Natural killer cell treated with Interleukin-12 subunit alpha and Interleukin-12 subunit beta and Interleukin-15 and Interleukin-18, amount 100 ng/mL, for 72 hours (primary cell): ENCODE results near the gene PDE7B. TPM values are rescaled to one million over a fixed set of nuclear protein-coding genes. Genes with fewer than 3 reads are reported as not detected.

ENCODE experiments used
- ATAC-seq, 2 donors: fragments of 150-1000 bp; cut with Tn5 transposase in 1 of 2; sonication (Bioruptor Pico), chemical (Tn5 transposase) in 1 of 2; 2 replicates each; pipeline ENCODE4 v1.10.0; 2021
- DNase-seq: peaks from one replicate; pipeline ENCODE4 v3.0.0; 2022; ENCODE audit warnings: low spot score
- H3K27ac Mint-ChIP-seq, 2 donors: 1 replicate in 1 of 2; 2 replicates in 1 of 2; pipeline ENCODE4 v1.8.0; 2022; ENCODE audit warnings: mixed read lengths in 2 of 2, mild to moderate bottlenecking in 1 of 2, moderate library complexity in 1 of 2
- H3K27me3 Mint-ChIP-seq, 2 donors: 1 replicate in 1 of 2; 2 replicates in 1 of 2; pipeline ENCODE4 v1.8.0; 2022; ENCODE audit warnings: mixed read lengths in 2 of 2
- H3K36me3 Mint-ChIP-seq: one replicate; pipeline ENCODE4 v1.8.0; 2022; ENCODE audit warnings: mixed read lengths
- H3K4me1 Mint-ChIP-seq, 2 donors: 1 replicate in 1 of 2; 2 replicates in 1 of 2; pipeline ENCODE4 v1.8.0; 2022; ENCODE audit warnings: low read depth in 2 of 2, mixed read lengths in 2 of 2, mild to moderate bottlenecking in 1 of 2
- H3K4me3 Mint-ChIP-seq: one replicate; pipeline ENCODE4 v1.8.0; 2022; ENCODE audit warnings: mixed read lengths
- H3K9me3 Mint-ChIP-seq: 2 replicates; pipeline ENCODE4 v1.8.0; 2022; ENCODE audit warnings: mixed read lengths
- total RNA-seq, 2 donors: library from RNA; stranded (reverse); gene quantifications; one replicate each; pipeline ENCODE4 v1.2.3, GENCODE V29; 2022

Gene PDE7B
- total RNA-seq, 2 donors from 2014 or later, result 0.14 TPM; not detected in 1

DNA sequence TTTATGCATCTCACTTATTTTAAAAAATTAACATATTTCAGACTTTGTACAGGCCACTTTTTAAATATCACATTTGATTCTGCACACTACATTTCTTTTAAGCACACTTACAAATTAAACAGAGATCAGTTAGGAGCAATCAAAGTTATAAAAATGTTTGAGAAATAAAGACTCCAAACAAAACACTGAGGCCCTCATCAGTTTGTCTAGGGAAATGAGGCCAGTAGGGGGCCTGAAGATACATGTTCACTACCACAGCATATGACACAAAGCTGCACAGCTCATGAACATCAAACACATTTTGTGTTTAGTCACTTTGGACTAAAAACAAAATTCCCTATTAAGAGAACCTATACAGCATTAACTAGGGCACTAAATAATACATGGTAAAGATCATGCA, 180.5 kb downstream of the PDE7B start:
- H3K9me3 Mint-ChIP-seq, result no peaks in the 10 kb centered on the region
- no peaks in the 10 kb centered on the region for H3K4me1 Mint-ChIP-seq
- no peak overlapping the region for H3K4me3 Mint-ChIP-seq
- H3K27ac Mint-ChIP-seq, result no peak overlapping the region
- peaks cover 6 to 11% of the 10 kb centered on the region in 2 donors for H3K27me3 Mint-ChIP-seq
- no peaks in the 10 kb centered on the region for H3K36me3 Mint-ChIP-seq
- ATAC-seq, result no peak
- DNase-seq, result no peak

DNA sequence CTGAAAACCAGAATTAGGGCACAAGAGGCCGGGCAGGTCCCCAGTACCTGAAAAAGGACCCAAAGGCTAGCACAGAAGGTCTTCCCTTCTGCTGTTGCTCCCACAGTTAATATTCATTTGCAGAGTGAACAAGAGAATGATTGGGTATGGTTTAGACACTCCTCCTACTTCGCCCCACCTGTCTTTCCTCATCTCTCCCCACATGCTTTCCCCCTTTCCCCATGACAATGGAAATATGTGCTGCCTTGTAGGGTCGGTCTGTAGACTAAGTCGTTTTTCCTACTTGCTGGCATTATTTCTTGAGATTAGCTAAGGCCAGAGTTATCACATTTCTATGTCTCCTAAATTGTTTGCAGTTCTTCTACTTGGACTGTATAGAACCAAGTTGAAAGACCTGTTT, 181.9 kb downstream of the PDE7B start:
- H3K27me3 Mint-ChIP-seq, result peaks cover 6 to 21% of the 10 kb centered on the region in 2 donors
- ATAC-seq (no peak), DNase-seq (no peak)
- no peaks in the 10 kb centered on the region for H3K9me3 Mint-ChIP-seq
- H3K27ac Mint-ChIP-seq, result no peak overlapping the region
- H3K36me3 Mint-ChIP-seq, result no peaks in the 10 kb centered on the region
- H3K4me3 Mint-ChIP-seq, result no peak overlapping the region
- peaks cover 0 to 5% of the 10 kb centered on the region in 2 donors for H3K4me1 Mint-ChIP-seq

- H3K36me3 Mint-ChIP-seq, result no peaks in the 10 kb centered on the region
- peaks cover 6 to 21% of the 10 kb centered on the region in 2 donors for H3K27me3 Mint-ChIP-seq
- peaks cover 0 to 5% of the 10 kb centered on the region in 2 donors for H3K4me1 Mint-ChIP-seq
- DNase-seq, result no peak
- no peak for ATAC-seq
- no peak overlapping the region for H3K4me3 Mint-ChIP-seq
- H3K9me3 Mint-ChIP-seq, result no peaks in the 10 kb centered on the region
- no peak overlapping the region for H3K27ac Mint-ChIP-seq
Observed at GRCh38 chr6:136034422-136034821, 182.9 kb downstream of the PDE7B start.

DNA sequence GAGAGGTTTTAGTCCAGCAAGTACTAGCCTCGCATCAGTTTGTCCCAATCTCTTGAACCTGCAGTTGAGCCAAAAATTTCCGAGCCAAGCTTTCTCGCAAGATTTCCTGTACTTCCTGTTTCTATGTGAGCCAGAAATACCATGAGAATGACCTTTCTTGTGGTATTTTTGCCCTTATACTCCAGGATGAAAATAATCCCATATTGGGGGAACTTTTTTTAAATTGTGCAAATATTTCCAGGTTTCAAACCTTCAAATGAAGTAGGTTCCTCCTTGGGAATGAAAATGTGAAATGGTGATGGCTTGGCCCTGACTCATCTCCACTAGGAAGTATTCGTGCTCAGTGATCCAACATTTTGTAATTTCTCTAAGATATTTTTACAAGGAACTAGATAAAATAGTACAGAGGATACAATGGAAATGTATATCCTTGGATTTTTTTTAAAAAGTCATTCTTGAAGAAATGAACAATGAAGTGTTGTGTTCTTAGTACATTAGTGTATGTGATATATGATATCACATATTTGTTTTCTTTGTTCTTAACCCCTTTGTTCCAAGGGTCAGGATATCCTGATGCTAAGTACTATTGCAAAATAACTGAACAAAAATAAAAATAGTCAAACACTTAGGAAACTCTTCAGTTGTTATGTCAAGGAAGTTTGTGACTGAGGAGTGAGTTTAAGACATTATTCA, 184.0 kb downstream of the PDE7B start:
- no peak overlapping the region for H3K4me3 Mint-ChIP-seq
- H3K27ac Mint-ChIP-seq, result no peak overlapping the region
- peaks cover 8 to 28% of the 10 kb centered on the region in 2 donors for H3K27me3 Mint-ChIP-seq
- no peak for DNase-seq
- ATAC-seq, result no peak
- H3K36me3 Mint-ChIP-seq, result no peaks in the 10 kb centered on the region
- no peaks in the 10 kb centered on the region for H3K9me3 Mint-ChIP-seq
- peaks cover 0 to 5% of the 10 kb centered on the region in 2 donors for H3K4me1 Mint-ChIP-seq

DNA sequence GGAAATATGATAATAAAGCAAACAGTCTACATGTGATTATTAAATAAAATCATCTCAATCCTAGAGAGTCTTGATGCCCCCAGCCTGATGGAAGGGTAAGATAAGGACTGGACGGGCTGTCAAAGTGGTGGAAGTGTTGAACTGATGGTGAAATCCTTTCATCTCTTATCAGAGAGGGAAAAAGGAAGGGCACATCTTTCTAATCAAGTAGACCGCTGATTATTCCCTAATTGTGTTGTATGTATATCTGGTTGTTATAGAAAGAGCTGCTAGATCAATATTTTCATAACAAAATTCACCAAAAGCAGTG, 184.5 kb downstream of the PDE7B start:
- Mint-ChIP-seq H3K4me1 (peaks cover 0 to 5% of the 10 kb centered on the region in 2 donors), H3K9me3 (no peaks in the 10 kb centered on the region), H3K4me3 (no peak overlapping the region), H3K27me3 (peaks cover 12 to 33% of the 10 kb centered on the region in 2 donors), H3K27ac (no peak overlapping the region), H3K36me3 (no peaks in the 10 kb centered on the region)
- no peak for ATAC-seq
- DNase-seq, result no peak

DNA sequence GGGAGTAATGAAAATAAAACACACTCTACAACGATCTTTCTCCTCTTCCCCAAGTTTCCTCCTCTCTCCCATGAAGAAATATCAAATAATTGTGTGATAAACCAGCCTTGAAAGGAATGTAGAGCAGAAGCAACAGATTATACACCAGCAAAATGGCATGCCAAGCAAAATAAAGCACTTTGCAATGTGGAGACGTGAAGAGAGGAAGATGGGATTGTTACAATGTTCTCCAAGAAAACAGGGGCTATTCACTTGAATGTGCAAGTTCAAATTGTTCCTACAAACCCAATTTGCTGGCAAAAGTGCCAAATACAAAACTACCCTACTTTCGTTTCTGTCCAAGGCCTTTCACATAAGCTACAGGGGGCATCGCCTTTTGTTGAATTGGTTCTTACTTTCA, 185.1 kb downstream of the PDE7B start:
- no peak for ATAC-seq
- no peak for DNase-seq
- no peak overlapping the region for H3K4me3 Mint-ChIP-seq
- H3K27me3 Mint-ChIP-seq, result peaks cover 16 to 39% of the 10 kb centered on the region in 2 donors
- H3K27ac Mint-ChIP-seq, result no peak overlapping the region
- no peaks in the 10 kb centered on the region for H3K36me3 Mint-ChIP-seq
- H3K9me3 Mint-ChIP-seq, result no peaks in the 10 kb centered on the region
- H3K4me1 Mint-ChIP-seq, result peaks cover 0 to 5% of the 10 kb centered on the region in 2 donors

DNA sequence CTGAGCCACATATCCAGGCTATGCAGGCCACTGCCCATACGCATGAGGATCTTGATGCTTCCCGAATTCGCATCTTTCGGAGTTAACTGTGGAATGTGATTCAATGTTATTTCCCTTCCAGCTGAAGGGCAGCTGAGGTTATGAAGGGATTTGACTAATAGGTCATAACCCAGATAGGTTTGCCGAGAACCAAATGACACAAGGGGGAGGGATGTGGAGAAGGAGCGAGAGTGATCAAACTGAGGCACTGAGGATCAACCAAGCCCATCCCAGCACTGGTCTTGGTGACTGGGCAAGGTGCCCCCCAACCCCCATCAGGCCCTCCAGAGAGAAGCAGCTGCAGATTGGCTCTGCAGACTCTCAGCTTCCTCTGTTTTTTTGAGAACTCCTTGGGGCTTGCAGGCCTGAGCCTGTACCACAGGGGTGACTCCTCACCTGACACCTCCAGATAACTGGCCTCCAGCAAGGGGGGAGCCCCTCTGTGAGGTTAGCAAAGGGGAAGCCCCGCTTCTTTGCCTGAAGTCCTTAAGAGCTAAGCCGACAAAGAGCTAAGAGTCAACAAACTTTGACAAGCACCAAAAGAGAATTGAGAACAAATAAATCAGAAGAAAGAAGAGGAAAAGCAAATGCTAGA, 185.9 kb downstream of the PDE7B start:
- H3K9me3 Mint-ChIP-seq, result no peaks in the 10 kb centered on the region
- peaks cover 0 to 5% of the 10 kb centered on the region in 2 donors for H3K4me1 Mint-ChIP-seq
- no peak overlapping the region for H3K27ac Mint-ChIP-seq
- no peak overlapping the region for H3K4me3 Mint-ChIP-seq
- H3K27me3 Mint-ChIP-seq, result peaks cover 16 to 41% of the 10 kb centered on the region in 2 donors
- H3K36me3 Mint-ChIP-seq, result no peaks in the 10 kb centered on the region
- ATAC-seq (peak; percentile 43 to 52), DNase-seq (no peak)

DNA sequence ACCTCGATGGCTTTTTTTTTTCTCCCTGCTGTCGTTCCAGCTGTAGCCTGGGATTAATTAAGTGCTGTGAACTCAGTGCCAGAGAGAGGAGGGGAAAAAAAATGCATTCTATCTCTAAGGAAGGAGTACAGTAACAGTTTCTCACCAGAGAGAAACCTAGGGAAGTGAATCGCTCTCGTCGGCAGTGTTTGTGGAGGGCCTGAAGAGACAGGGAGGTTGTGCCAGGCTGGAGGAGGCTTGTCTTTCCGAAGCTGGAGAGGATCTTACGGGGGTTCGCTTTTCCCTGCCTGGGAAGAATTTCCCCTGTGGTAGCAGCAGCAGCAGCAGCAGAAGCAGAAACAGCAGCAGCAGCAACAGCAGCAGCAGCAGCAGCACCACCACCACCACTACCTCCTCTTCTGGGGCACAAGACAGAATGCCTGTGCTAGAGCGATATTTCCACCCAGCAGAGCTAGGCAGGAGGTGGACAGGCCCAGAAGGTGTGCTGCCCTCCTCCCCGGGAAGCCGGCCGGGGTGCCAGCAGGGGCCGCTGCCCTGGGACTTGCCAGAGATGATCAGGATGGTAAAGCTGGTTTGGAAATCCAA, 186.5 kb downstream of the PDE7B start:
- H3K27me3 Mint-ChIP-seq, result peaks cover 16 to 41% of the 10 kb centered on the region in 2 donors
- no peaks in the 10 kb centered on the region for H3K9me3 Mint-ChIP-seq
- peaks cover 0 to 5% of the 10 kb centered on the region in 2 donors for H3K4me1 Mint-ChIP-seq
- no peak for ATAC-seq
- H3K4me3 Mint-ChIP-seq, result no peak overlapping the region
- no peak for DNase-seq
- H3K36me3 Mint-ChIP-seq, result no peaks in the 10 kb centered on the region
- H3K27ac Mint-ChIP-seq, result no peak overlapping the region

DNA sequence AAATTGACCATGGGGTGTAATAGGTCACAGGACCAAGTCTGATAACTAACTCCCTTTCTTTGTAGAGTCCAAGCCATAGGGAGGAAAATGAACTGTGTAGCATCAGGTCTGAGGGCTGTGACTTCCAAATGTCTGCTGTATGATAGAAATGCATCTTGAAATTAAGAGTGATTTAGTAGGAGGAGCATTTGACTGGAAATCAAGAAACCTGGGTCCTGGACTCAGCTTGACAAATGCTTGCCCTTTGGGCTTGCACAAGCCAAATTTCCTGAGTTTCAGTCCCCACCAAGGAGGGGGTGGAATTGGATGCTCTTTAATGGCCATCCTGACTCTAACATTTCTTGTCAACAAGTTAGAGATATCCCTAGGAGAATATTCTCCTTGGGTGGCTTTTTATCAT, 187.0 kb downstream of the PDE7B start:
- DNase-seq (no peak), ATAC-seq (no peak)
- peaks cover 15 to 41% of the 10 kb centered on the region in 2 donors for H3K27me3 Mint-ChIP-seq
- H3K4me1 Mint-ChIP-seq, result peaks cover 0 to 5% of the 10 kb centered on the region in 2 donors
- no peaks in the 10 kb centered on the region for H3K36me3 Mint-ChIP-seq
- H3K4me3 Mint-ChIP-seq, result no peak overlapping the region
- H3K9me3 Mint-ChIP-seq, result no peaks in the 10 kb centered on the region
- H3K27ac Mint-ChIP-seq, result no peak overlapping the region

- no peaks in the 10 kb centered on the region for H3K9me3 Mint-ChIP-seq
- H3K4me1 Mint-ChIP-seq, result peaks cover 0 to 5% of the 10 kb centered on the region in 2 donors
- no peak overlapping the region for H3K4me3 Mint-ChIP-seq
- no peaks in the 10 kb centered on the region for H3K36me3 Mint-ChIP-seq
- no peak for ATAC-seq
- H3K27ac Mint-ChIP-seq, result no peak overlapping the region
- DNase-seq, result no peak
- peaks cover 19 to 45% of the 10 kb centered on the region in 2 donors for H3K27me3 Mint-ChIP-seq
Observed at GRCh38 chr6:136039185-136039584, 187.7 kb downstream of the PDE7B start.

DNA sequence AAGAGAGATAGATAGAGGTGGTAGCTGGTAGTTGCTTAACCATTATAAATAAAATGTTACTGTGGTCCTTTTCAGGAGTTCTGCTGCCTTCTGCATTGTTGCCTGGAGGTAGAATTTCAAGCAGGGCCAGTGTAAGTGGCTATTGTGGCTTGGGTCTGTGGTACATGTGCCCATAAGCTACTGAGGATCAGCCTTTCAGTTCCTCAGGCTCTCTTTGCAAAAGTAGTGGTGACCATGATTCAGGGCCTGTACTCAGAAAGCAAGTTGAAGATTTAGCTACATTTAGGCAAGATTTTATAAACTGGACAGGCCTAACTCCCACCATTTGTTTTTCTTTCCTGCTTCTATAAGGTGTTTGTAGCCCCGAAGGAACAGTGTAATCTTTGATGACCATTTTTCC, 199.0 kb downstream of the PDE7B start:
- no peak for ATAC-seq
- Mint-ChIP-seq H3K4me3 (no peak overlapping the region), H3K36me3 (no peaks in the 10 kb centered on the region), H3K27ac (no peak overlapping the region), H3K27me3 (peaks cover 2 to 14% of the 10 kb centered on the region in 2 donors), H3K4me1 (peaks cover 0 to 9% of the 10 kb centered on the region in 2 donors), H3K9me3 (no peaks in the 10 kb centered on the region)
- no peak for DNase-seq

- ATAC-seq (no peak), DNase-seq (no peak)
- Mint-ChIP-seq H3K9me3 (no peaks in the 10 kb centered on the region), H3K27ac (peak overlapping the region in 1 of 2 donors; percentile 38), H3K4me3 (no peak overlapping the region), H3K27me3 (peaks cover 5 to 21% of the 10 kb centered on the region in 2 donors), H3K36me3 (no peaks in the 10 kb centered on the region), H3K4me1 (peaks cover 0 to 9% of the 10 kb centered on the region in 2 donors)
Observed at GRCh38 chr6:136051140-136051775, 199.8 kb downstream of the PDE7B start.

DNA sequence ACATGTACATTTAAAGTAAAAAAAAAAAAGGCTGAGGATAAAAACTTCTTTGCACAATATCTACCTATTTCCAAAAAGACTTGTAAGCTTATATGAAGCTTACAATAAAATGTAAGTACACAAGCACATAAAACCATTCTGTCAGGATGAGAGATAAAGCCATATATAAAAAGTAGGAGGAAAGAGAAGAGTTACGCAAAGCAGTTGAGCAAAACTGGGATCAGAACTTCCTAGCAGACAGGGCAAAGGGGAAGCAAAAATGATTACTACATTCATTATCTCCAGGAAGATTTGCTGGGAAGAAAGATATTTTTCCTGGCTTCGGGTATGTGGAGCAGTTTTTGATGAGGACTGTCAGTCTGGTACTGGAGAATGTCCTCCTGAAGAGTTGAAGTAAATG, 200.5 kb downstream of the PDE7B start:
- no peak for ATAC-seq
- H3K4me3 Mint-ChIP-seq, result no peak overlapping the region
- H3K4me1 Mint-ChIP-seq, result peaks cover 0 to 9% of the 10 kb centered on the region in 2 donors
- H3K36me3 Mint-ChIP-seq, result no peaks in the 10 kb centered on the region
- H3K27me3 Mint-ChIP-seq, result peaks cover 9 to 25% of the 10 kb centered on the region in 2 donors
- H3K9me3 Mint-ChIP-seq, result no peaks in the 10 kb centered on the region
- DNase-seq, result no peak
- no peak overlapping the region for H3K27ac Mint-ChIP-seq

DNA sequence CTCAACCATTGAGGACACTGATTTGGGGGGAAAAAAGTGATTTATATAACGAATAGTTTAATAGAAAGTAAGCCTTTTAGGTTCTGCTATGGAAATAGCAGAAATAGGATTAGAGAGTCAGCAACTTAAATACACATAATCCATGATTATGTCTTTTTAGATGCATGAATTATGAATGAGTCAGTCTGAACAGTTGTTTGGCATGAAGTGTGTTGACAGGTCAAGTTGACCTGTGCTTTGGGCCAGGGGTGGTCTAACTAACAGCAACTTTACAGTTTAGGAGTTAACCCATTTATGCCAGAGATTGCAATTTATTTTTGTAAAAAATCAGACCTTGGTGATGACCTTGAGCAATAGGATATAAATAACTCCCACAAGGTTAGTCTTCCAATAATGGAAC, 207.4 kb downstream of the PDE7B start:
- Mint-ChIP-seq H3K27ac (no peak overlapping the region), H3K9me3 (no peaks in the 10 kb centered on the region), H3K27me3 (peaks cover 18 to 21% of the 10 kb centered on the region in 2 donors), H3K4me1 (no peaks in the 10 kb centered on the region), H3K4me3 (no peak overlapping the region), H3K36me3 (no peaks in the 10 kb centered on the region)
- DNase-seq (no peak), ATAC-seq (no peak)
